ENCODE results near the gene RTN3. TPM values are rescaled to one million over a fixed set of nuclear protein-coding genes. Genes with fewer than 3 reads are reported as not detected.

Gene RTN3
- total RNA-seq, 6 experiments from 2014 or later: 114 to 144 (median 133) TPM

DNA sequence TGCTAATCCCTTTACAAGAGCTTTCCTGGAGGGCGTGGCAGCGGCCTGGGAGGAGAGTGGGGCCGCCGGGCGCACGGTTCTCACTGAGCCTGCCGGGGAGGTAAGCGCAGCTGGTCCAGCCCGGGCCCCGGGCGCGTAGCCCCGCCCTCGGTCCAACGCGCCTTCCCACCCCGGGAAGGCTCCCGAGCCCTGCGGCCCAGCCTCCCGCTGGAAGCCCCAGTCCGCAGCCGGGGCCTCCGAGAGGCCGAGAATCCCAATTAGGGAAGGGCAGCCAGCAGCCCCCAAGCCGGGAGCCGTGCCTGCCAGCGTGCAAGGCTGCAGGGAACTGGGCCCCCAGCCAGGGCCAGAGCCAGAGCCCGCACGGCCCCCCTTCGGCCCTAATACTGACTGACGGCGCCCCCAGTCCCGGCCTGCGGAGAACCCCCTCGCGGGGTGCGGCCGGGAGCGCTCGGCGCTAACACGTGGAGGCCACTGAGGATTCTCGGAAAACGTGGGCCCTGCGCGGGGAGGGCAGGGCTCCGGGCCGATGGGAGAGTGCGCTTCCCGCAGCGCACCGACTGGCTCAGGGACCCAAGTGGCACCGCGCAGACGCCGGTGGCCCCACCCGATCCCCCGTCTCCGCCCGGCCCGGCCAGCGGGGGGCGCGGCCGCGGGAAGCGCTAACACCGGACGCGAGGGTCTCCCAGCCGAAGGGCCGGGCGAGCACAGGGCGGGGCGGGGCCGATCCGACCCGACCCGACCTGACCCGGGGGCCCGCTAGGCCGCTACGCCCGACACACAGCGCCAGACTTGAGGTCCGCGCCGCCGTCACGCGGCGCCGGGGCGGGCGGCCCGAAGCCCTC, 81.6 kb downstream of the RTN3 start:
- Mint-ChIP-seq H3K9me3 (no peaks in the 10 kb centered on the region), H3K4me1 (ENCODE audit: low read depth) (peaks cover 15% of the 10 kb centered on the region), H3K27me3 (ENCODE audit: insufficient read depth) (no peaks in the 10 kb centered on the region; the same call in 1 of the 2 replicates), H3K4me3 (no peak overlapping the region), H3K36me3 (ENCODE audit: low read depth) (peaks cover 8% of the 10 kb centered on the region; the same call in 1 of the 2 replicates), H3K27ac (no peak overlapping the region)
- DNase-seq: no peak
- TF ChIP-seq, protein P1, sequence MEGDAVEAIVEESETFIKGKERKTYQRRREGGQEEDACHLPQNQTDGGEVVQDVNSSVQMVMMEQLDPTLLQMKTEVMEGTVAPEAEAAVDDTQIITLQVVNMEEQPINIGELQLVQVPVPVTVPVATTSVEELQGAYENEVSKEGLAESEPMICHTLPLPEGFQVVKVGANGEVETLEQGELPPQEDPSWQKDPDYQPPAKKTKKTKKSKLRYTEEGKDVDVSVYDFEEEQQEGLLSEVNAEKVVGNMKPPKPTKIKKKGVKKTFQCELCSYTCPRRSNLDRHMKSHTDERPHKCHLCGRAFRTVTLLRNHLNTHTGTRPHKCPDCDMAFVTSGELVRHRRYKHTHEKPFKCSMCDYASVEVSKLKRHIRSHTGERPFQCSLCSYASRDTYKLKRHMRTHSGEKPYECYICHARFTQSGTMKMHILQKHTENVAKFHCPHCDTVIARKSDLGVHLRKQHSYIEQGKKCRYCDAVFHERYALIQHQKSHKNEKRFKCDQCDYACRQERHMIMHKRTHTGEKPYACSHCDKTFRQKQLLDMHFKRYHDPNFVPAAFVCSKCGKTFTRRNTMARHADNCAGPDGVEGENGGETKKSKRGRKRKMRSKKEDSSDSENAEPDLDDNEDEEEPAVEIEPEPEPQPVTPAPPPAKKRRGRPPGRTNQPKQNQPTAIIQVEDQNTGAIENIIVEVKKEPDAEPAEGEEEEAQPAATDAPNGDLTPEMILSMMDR (IDR thresholded peaks at IDR 0.05): no peak

DNA sequence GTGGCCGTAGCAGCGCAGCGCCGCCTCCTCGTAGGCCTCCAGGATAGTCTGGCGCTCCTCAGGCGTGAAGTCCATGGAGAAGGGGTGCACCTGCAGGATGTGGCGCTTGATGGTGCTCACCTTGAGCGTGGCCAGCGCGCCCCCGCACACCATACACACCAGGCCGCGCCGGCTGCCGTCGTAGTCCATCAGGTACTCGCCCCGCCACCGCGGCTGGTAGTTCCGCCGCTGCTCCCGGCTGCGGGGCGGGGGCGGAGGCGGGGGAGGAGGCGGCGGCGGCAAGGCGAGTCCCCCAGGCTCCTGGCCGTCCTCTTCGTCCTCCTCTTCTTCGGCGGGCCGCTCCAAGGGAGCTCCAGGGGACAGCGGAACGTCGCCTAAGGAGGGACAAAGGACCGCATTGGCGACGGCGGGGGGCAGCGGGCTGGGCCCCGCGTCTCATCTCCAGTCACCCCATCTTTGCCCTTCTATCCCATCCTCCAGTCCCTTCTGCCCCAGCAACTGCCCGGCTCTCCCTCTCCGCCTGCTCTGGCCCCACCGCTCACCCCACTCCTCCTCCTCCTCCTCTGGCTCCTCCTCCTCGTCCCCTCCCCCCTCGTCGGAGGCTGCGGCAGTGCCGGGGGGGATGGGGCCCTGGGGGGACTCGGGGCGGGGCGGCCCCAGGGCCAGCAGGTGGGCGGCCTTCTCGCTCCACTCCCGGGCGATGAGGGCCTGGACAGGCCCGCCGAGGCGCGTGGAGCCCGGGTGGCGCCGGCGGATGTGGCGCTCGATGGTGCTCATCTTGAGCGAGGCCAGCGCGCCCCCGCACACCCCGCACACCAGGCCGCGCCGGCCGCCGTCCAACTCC, 82.4 kb downstream of the RTN3 start:
- Mint-ChIP-seq H3K4me3 (no peak overlapping the region), H3K27me3 (ENCODE audit: insufficient read depth) (no peaks in the 10 kb centered on the region; the same call in 1 of the 2 replicates), H3K9me3 (no peaks in the 10 kb centered on the region), H3K27ac (no peak overlapping the region), H3K36me3 (ENCODE audit: low read depth) (no peaks in the 10 kb centered on the region), H3K4me1 (ENCODE audit: low read depth) (peaks cover 15% of the 10 kb centered on the region)
- TF ChIP-seq, protein P1 (IDR thresholded peaks at IDR 0.05): no peak
- DNase-seq: no peak

DNA sequence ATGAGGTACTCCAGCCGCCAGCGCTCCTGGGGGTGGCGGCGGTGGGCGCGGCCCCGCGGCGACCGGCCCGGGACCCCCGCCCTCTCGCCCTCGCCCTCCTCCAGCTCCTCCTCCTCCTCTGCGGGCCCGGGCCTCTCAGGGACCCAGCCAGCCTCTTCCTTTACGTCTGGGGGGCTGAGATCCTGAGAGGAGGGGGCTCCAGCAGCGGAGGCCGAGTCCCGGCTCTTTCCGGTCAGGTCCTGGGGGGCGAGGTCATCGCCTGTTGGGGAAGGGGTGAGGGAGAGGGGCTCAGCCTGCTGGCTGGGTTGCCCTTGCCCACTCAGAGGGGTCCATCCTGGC, 83.0 kb downstream of the RTN3 start:
- Mint-ChIP-seq H3K4me3 (no peak overlapping the region), H3K36me3 (ENCODE audit: low read depth) (no peaks in the 10 kb centered on the region), H3K4me1 (ENCODE audit: low read depth) (peaks cover 15% of the 10 kb centered on the region), H3K27me3 (ENCODE audit: insufficient read depth) (no peaks in the 10 kb centered on the region; the same call in 1 of the 2 replicates), H3K27ac (no peak overlapping the region), H3K9me3 (no peaks in the 10 kb centered on the region)
- TF ChIP-seq, protein P1 (IDR thresholded peaks at IDR 0.05): no peak
- no peak for DNase-seq

DNA sequence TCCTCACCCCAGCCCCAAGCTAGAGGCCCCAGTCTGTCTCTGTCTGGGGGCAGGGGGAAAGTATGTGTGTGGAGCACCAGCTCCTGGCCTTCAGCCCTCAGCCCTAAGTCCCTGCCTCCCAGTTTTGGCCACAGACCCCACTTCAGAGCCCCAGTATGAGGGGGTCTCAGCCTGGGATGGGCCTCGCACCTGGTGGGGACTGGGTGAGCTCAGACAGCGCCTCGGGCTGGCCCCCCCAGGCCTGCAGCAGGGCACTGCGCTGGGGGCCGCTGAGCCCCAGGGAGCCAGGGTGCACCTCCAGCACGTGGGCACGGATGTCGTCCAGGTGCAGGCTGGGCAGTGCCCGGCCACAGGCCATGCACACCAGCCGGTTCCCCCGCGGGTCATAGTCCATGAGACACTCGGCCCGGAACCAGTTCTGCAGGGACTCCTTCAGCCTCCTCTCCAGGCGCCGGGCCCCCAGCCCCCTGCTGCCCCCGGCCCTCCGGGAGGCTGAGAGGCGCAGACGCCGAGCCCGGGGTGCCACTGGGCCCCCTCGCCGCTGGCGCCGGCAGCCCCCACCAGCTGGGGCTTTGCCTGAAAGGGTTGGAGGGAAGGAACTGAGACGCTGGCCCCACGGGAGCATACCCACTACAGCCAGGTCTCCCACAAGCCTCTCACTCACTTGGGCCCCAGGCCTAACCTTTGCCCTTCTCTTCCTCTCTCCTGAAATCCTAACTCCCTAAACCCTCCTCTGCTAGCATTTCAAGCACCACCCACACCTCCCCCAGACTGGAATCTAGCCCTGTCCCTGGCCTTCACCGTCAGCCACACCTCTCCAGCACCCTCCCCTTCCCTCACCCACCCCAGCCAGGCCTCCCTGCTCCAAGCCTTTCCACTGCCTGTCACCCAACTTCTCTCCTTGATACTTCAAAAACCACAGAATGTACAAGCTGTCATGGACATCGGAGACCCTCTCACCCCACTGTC, 83.7 kb downstream of the RTN3 start:
- no peaks in the 10 kb centered on the region for H3K36me3 Mint-ChIP-seq (ENCODE audit: low read depth)

More for the DNA sequence above, 83.7 kb downstream of the RTN3 start:
- Mint-ChIP-seq H3K27ac (no peak overlapping the region), H3K27me3 (ENCODE audit: insufficient read depth) (no peaks in the 10 kb centered on the region; the same call in 1 of the 2 replicates), H3K4me3 (no peak overlapping the region), H3K4me1 (ENCODE audit: low read depth) (peaks cover 18% of the 10 kb centered on the region), H3K9me3 (no peaks in the 10 kb centered on the region)
- DNase-seq: no peak
- TF ChIP-seq, protein P1 (IDR thresholded peaks at IDR 0.05): no peak

Measured in HFFc6 (cell line).